CD14-positive monocyte (primary cell): ENCODE measurements around the gene RERE. TPM values are rescaled to one million over a fixed set of nuclear protein-coding genes. Genes with fewer than 3 reads are reported as not detected.

ENCODE experiments used
- DNase-seq, 3 donors: peaks; one replicate each; pipeline ENCODE4 v3.0.0-alpha.2; 2011 to 2022
- H2AFZ ChIP-seq: 2 replicates; pipeline ENCODE4 v1.6.0; 2012; ENCODE audit warnings: mild to moderate bottlenecking, low read depth, low read length, inconsistent platforms; ENCODE audit not compliant: insufficient read depth, poor library complexity, severe bottlenecking
- H3K27ac ChIP-seq, 2 donors: 1 replicate in 1 of 2; 2 replicates in 1 of 2; pipeline ENCODE4 v1.5.1; 2012 to 2013; ENCODE audit warnings: low read length in 2 of 2, control low read depth in 1 of 2, inconsistent platforms in 1 of 2, low read depth in 1 of 2, mild to moderate bottlenecking in 1 of 2
- H3K27me3 ChIP-seq, 2 donors: one replicate each; pipeline versions ENCODE4 v1.6.0 to v1.6.1; 2011 to 2013; ENCODE audit warnings: low read length in 2 of 2; ENCODE audit not compliant: control insufficient read depth in 2 of 2, insufficient read depth in 2 of 2
- H3K36me3 ChIP-seq, 2 donors: replicated peaks in 1 of 2; 1 replicate in 1 of 2; 2 replicates in 1 of 2; pipeline versions ENCODE4 v1.5.1 to v1.6.1; 2012 to 2013; ENCODE audit warnings: low read length in 2 of 2, control low read depth in 1 of 2, inconsistent platforms in 1 of 2, mild to moderate bottlenecking in 1 of 2; ENCODE audit not compliant: insufficient read depth in 2 of 2, control insufficient read depth in 1 of 2
- H3K4me1 ChIP-seq, 2 donors: 1 replicate in 1 of 2; 2 replicates in 1 of 2; pipeline versions ENCODE4 v1.5.1 to v1.6.1; 2012 to 2013; ENCODE audit warnings: low read length in 2 of 2, control low read depth in 1 of 2, inconsistent platforms in 1 of 2, mild to moderate bottlenecking in 1 of 2, moderate library complexity in 1 of 2; ENCODE audit not compliant: insufficient read depth in 2 of 2, control insufficient read depth in 1 of 2
- H3K4me2 ChIP-seq: replicated peaks from 2 replicates; pipeline ENCODE3; 2012; ENCODE audit warnings: low read length, moderate library complexity, mild to moderate bottlenecking; ENCODE audit not compliant: poor library complexity, severe bottlenecking; ENCODE audit errors: extremely low read depth
- H3K4me3 ChIP-seq, 3 experiments: fragments of 200-600 bp in 1 of 3; sonication (generic) in 1 of 3; replicated peaks in 1 of 3; 1 replicate in 2 of 3; 2 replicates in 1 of 3; pipeline ENCODE4 v1.5.1; 2011 to 2013; ENCODE audit warnings: low read length in 3 of 3, mild to moderate bottlenecking in 3 of 3, control low read depth in 2 of 3, low read depth in 2 of 3, inconsistent platforms in 1 of 3, moderate library complexity in 1 of 3
- H3K79me2 ChIP-seq: 2 replicates; pipeline ENCODE4 v1.6.0; 2012; ENCODE audit warnings: mild to moderate bottlenecking, control low read depth, inconsistent platforms, low read length, moderate library complexity; ENCODE audit not compliant: insufficient read depth
- H3K9ac ChIP-seq: 2 replicates; pipeline ENCODE4 v1.6.0; 2017; ENCODE audit warnings: low read length, mild to moderate bottlenecking; ENCODE audit not compliant: insufficient read depth, poor library complexity, severe bottlenecking
- H3K9me3 ChIP-seq, 2 donors: replicated peaks in 1 of 2; 1 replicate in 1 of 2; 2 replicates in 1 of 2; pipeline versions ENCODE4 v1.5.1 to v1.6.1; 2012 to 2013; ENCODE audit warnings: low read length in 2 of 2, control low read depth in 1 of 2; ENCODE audit not compliant: control insufficient read depth in 1 of 2, insufficient read depth in 1 of 2
- H4K20me1 ChIP-seq: 2 replicates; pipeline ENCODE4 v1.6.0; 2012; ENCODE audit warnings: mild to moderate bottlenecking, low read length, control low read depth, moderate library complexity; ENCODE audit not compliant: insufficient read depth
- H3K27ac Mint-ChIP-seq, 7 donors: one replicate each; pipeline ENCODE4 v1.8.0; 2020; ENCODE audit warnings: mild to moderate bottlenecking in 7 of 7, mixed read lengths in 7 of 7, moderate library complexity in 6 of 7, inconsistent platforms in 2 of 7
- H3K27me3 Mint-ChIP-seq, 3 donors: one replicate each; pipeline ENCODE4 v1.8.0; 2021 to 2022; ENCODE audit warnings: low read depth in 3 of 3, mild to moderate bottlenecking in 3 of 3, mixed read lengths in 3 of 3, moderate library complexity in 3 of 3, inconsistent platforms in 1 of 3
- H3K36me3 Mint-ChIP-seq, 2 donors: one replicate each; pipeline ENCODE4 v1.8.0; 2020; ENCODE audit warnings: mixed read lengths in 2 of 2, inconsistent platforms in 1 of 2, mild to moderate bottlenecking in 1 of 2
- H3K4me1 Mint-ChIP-seq: one replicate; pipeline ENCODE4 v1.8.0; 2020; ENCODE audit warnings: mild to moderate bottlenecking, mixed read lengths
- H3K4me3 Mint-ChIP-seq, 2 donors: one replicate each; pipeline ENCODE4 v1.8.0; 2020; ENCODE audit warnings: mild to moderate bottlenecking in 2 of 2, mixed read lengths in 2 of 2, moderate library complexity in 1 of 2
- H3K9me3 Mint-ChIP-seq, 7 donors: one replicate each; pipeline ENCODE4 v1.8.0; 2020 to 2022; ENCODE audit warnings: mixed read lengths in 7 of 7, mild to moderate bottlenecking in 6 of 7, moderate library complexity in 6 of 7, inconsistent platforms in 2 of 7
- WGBS: methylation state at CpG from one replicate; pipeline ENCODE4 v1.1.5; 2013; ENCODE audit warnings: missing lambda C conversion rate; ENCODE audit not compliant: insufficient coverage; 5-methylcytosine and 5-hydroxymethylcytosine counted together
- intact Hi-C, 2 donors: fragments of 100-400 bp; cut with micrococcal nuclease; formaldehyde crosslinking; loops; one replicate each; pipeline versions ENCODE4 v1.15.0 to v1.15.1; 2023
- polyA plus RNA-seq, 3 donors: library from polyadenylated mRNA; depleted of rRNA in 1 of 3; unstranded in 2 of 3; stranded (reverse) in 1 of 3; fragments of 300-500 nt in 2 of 3; fragments of >200 nt in 1 of 3; fragmentation: Illumina TruSeq in 2 of 3; gene quantifications; 1 replicate in 2 of 3; 2 replicates in 1 of 3; pipeline ENCODE4 v1.2.3, GENCODE V29; 2012 to 2021
- TF ChIP-seq, protein P1 (sequence below): fragments of 200-600 bp; IDR thresholded peaks from one replicate; pipeline ENCODE4 v1.8.0; 2022; ENCODE audit warnings: antibody characterized with exemption, mild to moderate bottlenecking

Gene RERE
- polyA plus RNA-seq, 3 donors, result 1.2 to 19.4 (median 3.8) TPM

DNA sequence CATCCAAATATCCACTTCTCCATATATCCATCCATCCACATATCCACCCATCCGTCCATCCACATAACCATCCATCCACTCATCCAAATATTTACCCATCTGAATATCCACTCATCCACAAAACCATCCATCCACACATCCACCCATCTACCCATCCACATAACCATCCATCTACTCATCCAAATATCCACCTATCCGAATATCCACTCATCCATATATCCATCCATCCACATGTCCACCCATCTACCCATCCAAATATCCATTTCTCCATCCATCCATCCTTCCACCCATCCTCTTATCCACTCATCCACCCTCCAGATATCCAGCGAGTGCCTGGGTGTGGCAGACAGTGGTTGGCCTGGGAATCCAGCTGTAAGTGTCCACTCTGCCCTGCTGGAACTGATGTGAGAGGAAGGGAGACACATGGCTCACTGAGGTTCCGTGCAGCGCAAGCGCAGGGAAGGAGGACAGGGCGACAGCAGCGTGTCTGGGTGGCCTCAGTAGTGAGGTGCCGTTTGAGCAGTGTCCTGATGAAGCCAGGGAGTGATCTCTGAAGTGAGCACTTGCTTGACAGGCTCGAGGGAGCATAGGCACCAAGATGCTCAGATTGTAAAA, 472.4 kb downstream of the RERE start:
- Histone ChIP-seq H3K4me2 (no peak overlapping the region), H4K20me1 (no peaks in the 10 kb centered on the region), H3K79me2 (no peaks in the 10 kb centered on the region), H3K9ac (no peak overlapping the region), H3K4me1 (no peaks in the 10 kb centered on the region), H3K4me3 (no peak overlapping the region), H2AFZ (no peak overlapping the region), H3K27me3 (no peaks in the 10 kb centered on the region), H3K27ac (no peak overlapping the region), H3K36me3 (no peaks in the 10 kb centered on the region), H3K9me3 (no peaks in the 10 kb centered on the region)
- no peak for DNase-seq
- WGBS, result 93% methylated on average over 9 of the region's 10 CpGs
- Mint-ChIP-seq H3K27ac (no peak overlapping the region), H3K4me3 (no peak overlapping the region), H3K9me3 (peaks cover 0 to 2% (median 0%) of the 10 kb centered on the region in 7 donors), H3K4me1 (peaks cover 2% of the 10 kb centered on the region), H3K27me3 (peaks cover 4 to 7% (median 6%) of the 10 kb centered on the region in 3 donors), H3K36me3 (no peaks in the 10 kb centered on the region)
- intact Hi-C loops, result loop anchor here (5.0 kb wide), 2 partner anchors 328 to 358 kb away; no protein-coding TSS in a partner anchor
- TF ChIP-seq, protein P1, sequence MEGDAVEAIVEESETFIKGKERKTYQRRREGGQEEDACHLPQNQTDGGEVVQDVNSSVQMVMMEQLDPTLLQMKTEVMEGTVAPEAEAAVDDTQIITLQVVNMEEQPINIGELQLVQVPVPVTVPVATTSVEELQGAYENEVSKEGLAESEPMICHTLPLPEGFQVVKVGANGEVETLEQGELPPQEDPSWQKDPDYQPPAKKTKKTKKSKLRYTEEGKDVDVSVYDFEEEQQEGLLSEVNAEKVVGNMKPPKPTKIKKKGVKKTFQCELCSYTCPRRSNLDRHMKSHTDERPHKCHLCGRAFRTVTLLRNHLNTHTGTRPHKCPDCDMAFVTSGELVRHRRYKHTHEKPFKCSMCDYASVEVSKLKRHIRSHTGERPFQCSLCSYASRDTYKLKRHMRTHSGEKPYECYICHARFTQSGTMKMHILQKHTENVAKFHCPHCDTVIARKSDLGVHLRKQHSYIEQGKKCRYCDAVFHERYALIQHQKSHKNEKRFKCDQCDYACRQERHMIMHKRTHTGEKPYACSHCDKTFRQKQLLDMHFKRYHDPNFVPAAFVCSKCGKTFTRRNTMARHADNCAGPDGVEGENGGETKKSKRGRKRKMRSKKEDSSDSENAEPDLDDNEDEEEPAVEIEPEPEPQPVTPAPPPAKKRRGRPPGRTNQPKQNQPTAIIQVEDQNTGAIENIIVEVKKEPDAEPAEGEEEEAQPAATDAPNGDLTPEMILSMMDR, result no peak

DNA sequence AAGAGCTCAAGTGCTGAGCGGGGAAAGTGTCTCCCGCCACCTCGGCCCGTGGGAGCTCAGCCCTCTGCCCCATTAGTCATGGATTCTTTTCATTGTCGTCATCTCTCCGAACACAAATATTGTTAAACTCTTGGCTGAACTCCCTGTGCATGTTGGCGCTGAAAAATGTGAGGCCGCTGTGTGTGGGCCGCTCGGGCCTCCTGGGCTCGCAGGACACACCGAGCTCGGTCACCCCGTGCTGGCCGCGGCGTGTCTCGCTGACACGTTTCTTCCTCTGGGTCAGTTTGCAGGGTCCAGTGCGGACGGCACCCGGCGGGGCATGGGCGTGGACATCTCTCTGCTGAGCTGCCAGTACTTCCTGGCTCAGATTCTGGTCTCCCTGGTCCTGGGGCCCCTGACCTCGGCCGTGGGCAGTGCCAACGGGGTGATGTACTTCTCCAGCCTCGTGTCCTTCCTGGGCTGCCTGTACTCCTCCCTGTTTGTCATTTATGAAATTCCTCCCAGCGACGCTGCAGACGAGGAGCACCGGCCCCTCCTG, 473.9 kb downstream of the RERE start:
- no peak overlapping the region for H3K4me3 ChIP-seq
- no peak overlapping the region for H3K4me2 ChIP-seq
- peaks cover 2 to 6% (median 6%) of the 10 kb centered on the region in 3 donors for H3K27me3 Mint-ChIP-seq
- no peak for DNase-seq
- no peaks in the 10 kb centered on the region for H3K4me1 Mint-ChIP-seq
- no peak overlapping the region for H3K27ac ChIP-seq
- H3K4me3 Mint-ChIP-seq, result no peak overlapping the region
- peaks cover 0 to 2% (median 0%) of the 10 kb centered on the region in 7 donors for H3K9me3 Mint-ChIP-seq
- no peaks in the 10 kb centered on the region for H3K9me3 ChIP-seq
- H3K9ac ChIP-seq, result no peak overlapping the region
- H3K27ac Mint-ChIP-seq, result peak overlapping the region in 1 of 7 donors; percentile 70
- H2AFZ ChIP-seq, result no peak overlapping the region
- no peaks in the 10 kb centered on the region for H4K20me1 ChIP-seq
- TF ChIP-seq, protein P1, result no peak
- H3K79me2 ChIP-seq, result no peaks in the 10 kb centered on the region
- intact Hi-C loops, result no loop called here
- no peaks in the 10 kb centered on the region for H3K36me3 Mint-ChIP-seq
- WGBS, result 91% methylated on average over 28 of the region's 32 CpGs
- no peaks in the 10 kb centered on the region for H3K36me3 ChIP-seq
- H3K4me1 ChIP-seq, result no peaks in the 10 kb centered on the region
- H3K27me3 ChIP-seq, result no peaks in the 10 kb centered on the region
